ENCODE data around the gene TP53I13. TPM values are rescaled to one million over a fixed set of nuclear protein-coding genes. Genes with fewer than 3 reads are reported as not detected.

The TP53I13 gene
- total RNA-seq, 3 donors from 2014 or later = 40.9 to 53.9 (median 42.1) TPM

- peaks cover 20% of the 10 kb centered on the region for H3K36me3 Mint-ChIP-seq (ENCODE audit: insufficient read depth)
These were observed 14.3 kb downstream of the TP53I13 start for GRCh38 chr17:29582772-29583171.

GRCh38 chr17:29583324-29584248, 15.1 kb downstream of the TP53I13 start:
- Mint-ChIP-seq H3K27me3 (ENCODE audit: low read depth) (no peaks in the 10 kb centered on the region), H3K4me3 (no peak overlapping the region), H3K9me3 (no peaks in the 10 kb centered on the region), H3K36me3 (ENCODE audit: insufficient read depth) (peaks cover 16% of the 10 kb centered on the region), H3K4me1 (ENCODE audit: low read depth) (peaks cover 36% of the 10 kb centered on the region)
- ATAC-seq = no peak
- no peak for DNase-seq

More at GRCh38 chr17:29582772-29583171, 14.3 kb downstream of the TP53I13 start:
- no peak overlapping the region for H3K4me3 Mint-ChIP-seq
- H3K4me1 Mint-ChIP-seq (ENCODE audit: low read depth) = peaks cover 31% of the 10 kb centered on the region
- DNase-seq (no peak), ATAC-seq (no peak)
- H3K27me3 Mint-ChIP-seq (ENCODE audit: low read depth) = no peaks in the 10 kb centered on the region
- H3K9me3 Mint-ChIP-seq = no peaks in the 10 kb centered on the region

GRCh38 chr17:29584452-29585079, 16.1 kb downstream of the TP53I13 start:
- Mint-ChIP-seq H3K27me3 (ENCODE audit: low read depth) (no peaks in the 10 kb centered on the region), H3K36me3 (ENCODE audit: insufficient read depth) (peaks cover 14% of the 10 kb centered on the region), H3K4me3 (no peak overlapping the region), H3K4me1 (ENCODE audit: low read depth) (peaks cover 36% of the 10 kb centered on the region), H3K9me3 (no peaks in the 10 kb centered on the region)
- DNase-seq = no peak
- no peak for ATAC-seq

GRCh38 chr17:29585080-29585751, 16.7 kb downstream of the TP53I13 start:
- DNase-seq (peak; percentile 36), ATAC-seq (no peak)
- Mint-ChIP-seq H3K27me3 (ENCODE audit: low read depth) (no peaks in the 10 kb centered on the region), H3K36me3 (ENCODE audit: insufficient read depth) (peaks cover 9% of the 10 kb centered on the region), H3K9me3 (no peaks in the 10 kb centered on the region), H3K4me3 (peak overlapping the region; percentile 29), H3K4me1 (ENCODE audit: low read depth) (peaks cover 41% of the 10 kb centered on the region)

GRCh38 chr17:29586676-29587469, 18.4 kb downstream of the TP53I13 start:
- H3K36me3 Mint-ChIP-seq (ENCODE audit: insufficient read depth) = peaks cover 4% of the 10 kb centered on the region
- peak overlapping the region; percentile 95 for H3K4me3 Mint-ChIP-seq
- ATAC-seq = no peak
- no peak for DNase-seq
- H3K27me3 Mint-ChIP-seq (ENCODE audit: low read depth) = no peaks in the 10 kb centered on the region
- peaks cover 54% of the 10 kb centered on the region for H3K4me1 Mint-ChIP-seq (ENCODE audit: low read depth)
- no peaks in the 10 kb centered on the region for H3K9me3 Mint-ChIP-seq

GRCh38 chr17:29587591-29587990, 19.1 kb downstream of the TP53I13 start:
- no peaks in the 10 kb centered on the region for H3K36me3 Mint-ChIP-seq (ENCODE audit: insufficient read depth)
- ATAC-seq (no peak), DNase-seq (no peak)
- H3K27me3 Mint-ChIP-seq (ENCODE audit: low read depth) = no peaks in the 10 kb centered on the region
- peak overlapping the region; percentile 95 for H3K4me3 Mint-ChIP-seq
- H3K4me1 Mint-ChIP-seq (ENCODE audit: low read depth) = peaks cover 61% of the 10 kb centered on the region
- H3K9me3 Mint-ChIP-seq = no peaks in the 10 kb centered on the region

- ATAC-seq (no peak), DNase-seq (no peak)
- Mint-ChIP-seq H3K27me3 (ENCODE audit: low read depth) (no peaks in the 10 kb centered on the region), H3K4me3 (peak overlapping the region; percentile 95), H3K9me3 (no peaks in the 10 kb centered on the region), H3K36me3 (ENCODE audit: insufficient read depth) (no peaks in the 10 kb centered on the region), H3K4me1 (ENCODE audit: low read depth) (peaks cover 62% of the 10 kb centered on the region)
These were observed 19.6 kb downstream of the TP53I13 start for GRCh38 chr17:29588017-29588561.

- no peaks in the 10 kb centered on the region for H3K36me3 Mint-ChIP-seq (ENCODE audit: insufficient read depth)
- H3K4me1 Mint-ChIP-seq (ENCODE audit: low read depth) = peaks cover 62% of the 10 kb centered on the region
- H3K4me3 Mint-ChIP-seq = peak overlapping the region; percentile 95
- no peaks in the 10 kb centered on the region for H3K27me3 Mint-ChIP-seq (ENCODE audit: low read depth)
- DNase-seq = peak; percentile 66
- peak; percentile 28 to 32 for ATAC-seq
- H3K9me3 Mint-ChIP-seq = no peaks in the 10 kb centered on the region
These were observed 20.3 kb downstream of the TP53I13 start for GRCh38 chr17:29588562-29589411.

GRCh38 chr17:29589524-29590410, 21.3 kb downstream of the TP53I13 start, which contains the start of gene GIT1:
Gene GIT1, minus strand, starts transcription at chr17:29589648. Its CDS starts 270 bp downstream, at chr17:29589378.
- no peaks in the 10 kb centered on the region for H3K9me3 Mint-ChIP-seq
- H3K4me1 Mint-ChIP-seq (ENCODE audit: low read depth) = peaks cover 61% of the 10 kb centered on the region
- H3K4me3 Mint-ChIP-seq = peak within 1 kb of the TSS; percentile 95
- ATAC-seq = peak; percentile 80 to 81
- H3K27me3 Mint-ChIP-seq (ENCODE audit: low read depth) = no peaks in the 10 kb centered on the region
- H3K36me3 Mint-ChIP-seq (ENCODE audit: insufficient read depth) = no peaks in the 10 kb centered on the region
- DNase-seq = peak; percentile 80

GRCh38 chr17:29590411-29591145, 22.1 kb downstream of the TP53I13 start:
- Mint-ChIP-seq H3K4me3 (peak overlapping the region; percentile 82), H3K27me3 (ENCODE audit: low read depth) (no peaks in the 10 kb centered on the region), H3K9me3 (no peaks in the 10 kb centered on the region), H3K36me3 (ENCODE audit: insufficient read depth) (no peaks in the 10 kb centered on the region), H3K4me1 (ENCODE audit: low read depth) (peaks cover 55% of the 10 kb centered on the region)
- DNase-seq (peak; percentile 17), ATAC-seq (no peak)

GRCh38 chr17:29591146-29591736, 22.7 kb downstream of the TP53I13 start:
- H3K27me3 Mint-ChIP-seq (ENCODE audit: low read depth) = no peaks in the 10 kb centered on the region
- no peaks in the 10 kb centered on the region for H3K9me3 Mint-ChIP-seq
- DNase-seq = peak; percentile 46
- no peak for ATAC-seq
- peaks cover 52% of the 10 kb centered on the region for H3K4me1 Mint-ChIP-seq (ENCODE audit: low read depth)
- no peaks in the 10 kb centered on the region for H3K36me3 Mint-ChIP-seq (ENCODE audit: insufficient read depth)
- H3K4me3 Mint-ChIP-seq = peak overlapping the region; percentile 73

All from activated T-cell treated with anti-CD3 and anti-CD28 coated beads, Interleukin-2, amount 50 U/mL, for 4 hours (primary cell).